Activated naive CD4-positive, alpha-beta T cell treated with Interleukin-2 at 50 U/mL for 16 hours (primary cell): ENCODE data around the gene TMEM236.
A peak's percentile ranks its signal among the peaks of the same experiment; 100 is the strongest.
"Not testable (repeated sequence)": the region's sequence is repeated elsewhere in the genome, so short reads cannot be mapped to it uniquely, and the experiment has no call there.

ENCODE experiments used
- DNase-seq: peaks from one replicate; pipeline ENCODE4 v3.0.0-alpha.2; 2020

TMEM236 gene

GRCh38 chr10:17751781-17752445 lies at the start of gene TMEM236:
Gene TMEM236, plus strand, starts transcription at chr10:17752201. Its CDS starts 95 bp downstream, at chr10:17752296.
- no peak for DNase-seq

DNA sequence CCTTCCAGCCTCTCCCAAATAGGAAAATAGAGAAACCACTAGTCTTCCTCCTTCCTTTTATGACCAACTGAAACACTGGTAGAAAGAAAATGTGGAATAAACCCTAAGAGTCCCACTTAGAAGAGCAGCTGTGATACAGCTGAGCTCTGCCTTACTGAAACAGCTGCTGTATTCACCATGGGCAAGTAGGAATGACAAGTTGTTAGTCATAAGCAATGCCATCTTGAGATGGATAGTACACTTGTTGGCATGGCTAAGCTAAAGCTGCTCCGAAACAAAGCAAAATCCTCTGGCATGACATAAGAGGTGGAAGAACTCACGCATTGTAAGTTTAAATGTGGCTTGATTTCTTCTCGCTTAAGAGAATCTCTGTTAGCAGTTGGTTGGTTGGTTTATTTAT lies 48.3 kb upstream of the TMEM236 start:
- no peak for DNase-seq

- DNase-seq = no peak
These were observed 43.2 kb upstream of the TMEM236 start for GRCh38 chr10:17708821-17709220.

DNA sequence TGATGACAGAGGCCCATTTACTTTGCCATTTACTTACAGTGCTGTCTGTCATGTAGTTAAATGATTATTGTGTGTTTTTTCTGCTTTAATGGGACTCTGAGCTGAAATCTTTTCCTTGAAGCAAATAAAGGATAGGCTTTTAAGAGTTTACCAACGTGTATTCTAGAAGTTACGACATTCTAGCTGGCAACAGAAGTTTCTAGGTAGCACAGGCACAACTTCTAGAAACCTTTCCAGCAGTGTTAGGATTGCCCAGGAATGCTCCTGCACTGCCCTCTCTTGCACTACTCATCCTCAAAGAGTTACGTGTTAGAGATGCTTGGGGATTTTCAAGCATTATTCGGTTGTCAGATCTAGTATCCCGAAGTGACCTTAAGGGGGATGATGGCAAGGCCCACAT lies 42.5 kb upstream of the TMEM236 start:
- no peak for DNase-seq

DNA sequence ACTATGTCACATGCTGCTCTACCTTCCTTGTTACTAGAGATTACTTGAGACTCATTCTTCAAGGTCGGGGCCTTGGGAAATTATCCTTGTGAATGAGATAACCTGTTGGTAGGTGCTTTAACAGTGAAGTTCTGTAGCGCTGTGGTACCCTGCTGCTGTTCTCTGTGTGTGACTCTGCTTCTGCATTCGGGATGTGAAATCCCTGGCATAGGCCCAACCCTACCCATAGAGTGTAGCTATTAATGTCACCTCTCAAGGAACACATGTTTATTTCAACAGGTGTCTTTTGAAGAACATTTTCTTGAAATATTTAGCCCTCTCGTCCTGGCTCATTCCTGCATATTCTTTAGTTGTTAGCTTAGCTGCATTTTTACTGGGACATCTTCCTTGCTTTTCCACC lies 41.8 kb upstream of the TMEM236 start:
- DNase-seq = no peak

DNA sequence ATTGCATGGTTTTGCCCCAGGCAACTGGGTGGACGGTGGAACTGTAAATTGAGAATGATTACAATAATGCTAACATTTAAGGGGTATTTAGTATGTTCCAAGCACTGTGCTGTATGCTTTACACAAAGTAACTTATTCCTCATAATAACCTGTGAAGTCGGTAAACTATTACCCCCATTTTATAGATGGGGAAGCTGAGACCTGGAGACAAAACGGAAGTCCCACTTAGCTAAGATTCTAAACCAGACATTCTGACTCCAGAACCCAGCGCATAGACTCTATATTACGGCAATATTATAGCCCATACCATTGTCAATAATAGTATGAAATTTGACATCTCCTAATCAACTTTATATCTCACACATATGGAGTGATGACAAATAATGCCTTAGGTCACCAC lies 39.9 kb upstream of the TMEM236 start:
- no peak for DNase-seq

DNA sequence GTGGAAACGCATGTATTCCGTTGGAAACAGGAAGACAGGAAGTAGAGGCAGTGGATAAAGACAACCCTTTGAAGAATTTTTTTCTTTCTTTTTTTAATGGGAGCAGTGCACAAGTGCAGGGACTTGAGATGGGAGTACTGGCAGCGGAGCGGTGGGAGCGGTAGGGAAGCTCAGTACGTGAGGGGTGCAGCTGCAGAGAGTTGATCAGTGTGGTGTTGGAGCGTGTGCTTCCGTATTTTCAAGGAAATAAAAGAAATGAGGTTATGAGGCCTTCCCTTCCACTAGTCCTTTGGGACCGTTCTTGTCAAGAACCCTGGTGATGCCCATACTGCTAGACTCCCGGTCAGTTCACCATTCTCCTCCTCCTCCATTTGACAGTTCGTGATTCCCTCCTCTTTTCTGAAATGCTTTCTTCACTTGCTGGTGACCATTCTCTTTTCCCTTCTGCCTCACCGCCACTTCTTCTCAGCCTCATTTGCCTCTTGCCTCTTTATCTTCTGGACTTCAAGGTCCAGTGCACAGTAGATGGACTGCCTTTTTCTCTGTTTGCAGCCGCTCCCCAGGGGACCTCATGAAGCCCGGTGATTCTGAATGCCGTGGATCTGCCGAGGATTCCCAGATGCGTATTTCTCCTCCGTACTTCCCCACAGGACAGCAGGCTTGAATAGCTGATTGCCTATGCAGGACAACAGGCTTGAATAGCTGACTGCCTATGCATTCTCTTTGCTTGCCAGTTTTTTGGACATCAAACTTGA lies 39.1 kb upstream of the TMEM236 start:
- no peak for DNase-seq

DNA sequence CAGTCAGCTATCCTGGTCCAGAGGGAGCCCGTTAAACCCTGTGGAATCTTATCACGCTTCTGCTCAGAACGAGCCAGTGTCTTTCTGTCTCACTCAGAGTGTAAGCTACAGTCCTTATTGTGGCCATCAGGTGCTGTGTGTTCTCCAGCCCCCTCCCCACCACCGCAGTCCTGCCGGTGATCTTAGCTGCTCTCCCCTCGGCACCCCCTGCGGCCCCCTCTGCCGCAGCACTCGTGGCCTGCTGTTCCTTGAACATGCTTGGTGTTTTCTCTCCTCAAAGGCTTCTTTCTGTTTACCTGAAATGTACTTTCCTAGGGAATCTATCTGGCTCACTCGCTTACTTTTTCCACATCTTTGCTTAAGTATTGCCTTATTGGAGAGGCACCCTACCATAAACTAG lies 38.2 kb upstream of the TMEM236 start:
- DNase-seq = no peak

DNA sequence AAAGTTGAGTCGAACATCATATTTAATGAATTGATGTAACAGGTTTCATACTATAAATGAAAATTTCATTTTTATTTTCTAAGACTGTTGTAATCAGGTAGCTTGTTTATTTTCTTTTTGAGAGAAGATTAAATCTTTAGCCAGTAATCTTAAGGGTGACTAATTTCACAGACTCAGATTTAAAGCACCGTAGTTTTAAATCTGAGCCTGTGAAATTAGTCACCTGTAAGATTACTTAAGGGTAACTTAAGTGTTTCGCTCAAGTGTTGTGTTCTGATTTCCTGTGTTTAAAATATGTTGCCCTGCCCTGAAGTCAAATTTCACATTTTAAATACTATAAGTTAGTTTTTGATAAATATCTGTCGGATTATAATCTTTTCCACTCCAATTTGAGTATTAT lies 35.8 kb upstream of the TMEM236 start:
- no peak for DNase-seq

GRCh38 chr10:17722317-17723014 lies 29.5 kb upstream of the TMEM236 start:
- not testable (repeated sequence) for DNase-seq

GRCh38 chr10:17725703-17726102 lies 26.3 kb upstream of the TMEM236 start:
- DNase-seq = no peak

DNA sequence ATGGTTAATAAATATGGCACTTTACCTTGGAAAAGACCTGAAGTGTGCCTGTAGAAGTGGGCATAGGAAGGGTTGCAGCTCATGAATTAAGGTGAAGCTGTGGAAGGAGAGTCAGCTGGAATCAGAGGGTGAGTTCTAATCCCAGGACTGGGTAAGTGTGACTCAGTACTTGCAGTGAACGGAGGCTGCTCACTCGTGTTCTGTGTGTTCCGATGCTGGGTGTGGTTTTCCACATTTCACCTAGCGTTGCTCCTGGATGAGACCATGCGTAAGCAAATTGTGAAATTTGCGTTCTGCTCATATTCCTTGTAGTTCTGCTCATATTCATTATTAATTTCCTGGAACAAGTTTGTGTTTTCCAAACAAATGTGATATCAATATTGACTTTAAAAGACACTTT lies 22.4 kb upstream of the TMEM236 start:
- no peak for DNase-seq

GRCh38 chr10:17730667-17731066 lies 21.3 kb upstream of the TMEM236 start:
- DNase-seq = no peak

- no peak for DNase-seq
These were observed 20.5 kb upstream of the TMEM236 start for GRCh38 chr10:17731331-17732020.

DNA sequence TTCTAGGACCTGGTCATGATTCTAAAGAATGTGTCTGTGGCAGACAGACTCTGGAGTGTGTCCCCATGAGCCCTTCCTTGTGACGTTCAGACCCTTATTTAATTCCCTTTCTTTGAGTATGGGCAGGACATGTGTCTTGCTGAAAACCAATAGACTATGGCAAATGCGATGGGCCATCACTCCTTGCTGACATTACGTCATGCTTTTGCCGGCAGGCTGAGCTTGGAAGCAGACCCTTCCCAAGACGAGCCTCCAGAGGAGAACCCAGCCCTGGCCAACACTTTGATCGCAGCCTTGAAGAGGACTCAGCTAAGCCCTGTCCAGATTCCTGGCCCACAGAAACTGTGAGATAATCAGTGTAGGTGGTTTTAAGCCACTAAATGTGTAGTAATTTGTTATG lies 18.4 kb upstream of the TMEM236 start:
- DNase-seq = no peak

GRCh38 chr10:17734432-17735080 lies 17.4 kb upstream of the TMEM236 start:
- DNase-seq = no peak

DNA sequence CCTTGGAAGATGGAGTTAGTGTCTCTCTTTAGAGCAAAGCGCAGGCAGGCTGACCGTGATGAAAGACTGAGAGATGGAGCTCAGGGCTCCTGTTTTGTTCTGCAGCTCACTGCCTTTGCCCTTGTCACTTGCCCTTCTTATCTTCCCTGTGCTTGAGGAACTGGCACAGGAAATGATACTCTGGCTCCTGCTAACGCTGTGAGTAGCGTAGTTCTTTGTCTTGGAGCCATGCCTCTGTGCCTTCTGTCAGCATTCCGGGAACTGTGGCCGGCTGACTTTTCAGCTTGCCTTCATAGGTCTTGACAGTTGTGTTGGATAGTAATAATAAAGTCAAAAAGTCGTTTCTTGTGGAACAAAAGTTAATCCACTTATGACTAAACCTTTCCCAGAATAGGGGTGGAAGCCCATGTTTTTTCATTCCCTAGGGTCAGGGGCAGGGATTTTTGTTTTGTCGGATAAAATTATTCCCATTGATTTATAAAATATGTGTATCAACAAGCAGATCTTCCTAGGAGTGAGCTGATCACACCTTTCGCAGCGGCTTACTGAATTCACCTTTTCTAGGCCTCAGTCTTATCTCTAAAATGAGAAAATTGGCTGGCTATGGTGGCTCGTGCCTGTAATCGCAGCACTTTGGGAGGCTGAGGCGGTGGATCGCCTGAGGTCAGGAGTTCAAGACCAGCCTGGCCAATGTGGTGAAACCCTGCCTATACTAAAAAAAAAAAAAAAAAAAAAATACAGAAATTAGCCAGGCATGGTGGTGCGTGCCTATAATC lies 16.6 kb upstream of the TMEM236 start:
- DNase-seq = no peak

- no peak for DNase-seq
These were observed 15.8 kb upstream of the TMEM236 start for GRCh38 chr10:17736223-17736622.

- no peak for DNase-seq
These were observed 14.7 kb upstream of the TMEM236 start for GRCh38 chr10:17737027-17737965.

- DNase-seq = no peak
These were observed 11.3 kb upstream of the TMEM236 start for GRCh38 chr10:17740668-17741067.

DNA sequence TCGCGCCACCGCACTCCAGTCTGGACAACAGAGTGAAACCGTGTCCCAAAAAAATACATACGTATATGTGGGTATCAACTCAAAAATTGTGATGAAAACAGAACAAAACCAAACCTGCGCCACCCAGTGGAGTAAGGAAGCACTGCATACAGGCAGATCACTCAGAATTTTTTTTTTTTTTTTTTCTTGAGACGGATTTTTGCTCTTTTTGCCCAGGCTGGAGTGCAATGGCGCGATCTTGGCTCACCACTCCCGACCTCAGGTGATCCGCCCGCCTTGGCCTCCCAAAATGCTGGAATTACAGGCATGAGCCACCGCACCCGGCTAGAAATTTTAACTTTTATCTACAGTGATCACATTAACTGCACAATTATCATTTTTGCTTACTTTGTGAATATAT lies 9.1 kb upstream of the TMEM236 start:
- DNase-seq = peak; percentile 73
